Stimulated activated CD8-positive, alpha-beta memory T cell treated with anti-CD3 and anti-CD28 coated beads, Interleukin-7, amount 100 ng/mL, for 1 hour (primary cell): Measurements from ENCODE around the gene SEC14L1.
"Not testable (repeated sequence)": the region's sequence is repeated elsewhere in the genome, so short reads cannot be mapped to it uniquely, and the experiment has no call there.

ENCODE experiments used
- DNase-seq, 2 donors: peaks; one replicate each; pipeline ENCODE4 v3.0.0-alpha.2; 2020; ENCODE audit warnings: low read depth in 2 of 2

SEC14L1 gene

DNA sequence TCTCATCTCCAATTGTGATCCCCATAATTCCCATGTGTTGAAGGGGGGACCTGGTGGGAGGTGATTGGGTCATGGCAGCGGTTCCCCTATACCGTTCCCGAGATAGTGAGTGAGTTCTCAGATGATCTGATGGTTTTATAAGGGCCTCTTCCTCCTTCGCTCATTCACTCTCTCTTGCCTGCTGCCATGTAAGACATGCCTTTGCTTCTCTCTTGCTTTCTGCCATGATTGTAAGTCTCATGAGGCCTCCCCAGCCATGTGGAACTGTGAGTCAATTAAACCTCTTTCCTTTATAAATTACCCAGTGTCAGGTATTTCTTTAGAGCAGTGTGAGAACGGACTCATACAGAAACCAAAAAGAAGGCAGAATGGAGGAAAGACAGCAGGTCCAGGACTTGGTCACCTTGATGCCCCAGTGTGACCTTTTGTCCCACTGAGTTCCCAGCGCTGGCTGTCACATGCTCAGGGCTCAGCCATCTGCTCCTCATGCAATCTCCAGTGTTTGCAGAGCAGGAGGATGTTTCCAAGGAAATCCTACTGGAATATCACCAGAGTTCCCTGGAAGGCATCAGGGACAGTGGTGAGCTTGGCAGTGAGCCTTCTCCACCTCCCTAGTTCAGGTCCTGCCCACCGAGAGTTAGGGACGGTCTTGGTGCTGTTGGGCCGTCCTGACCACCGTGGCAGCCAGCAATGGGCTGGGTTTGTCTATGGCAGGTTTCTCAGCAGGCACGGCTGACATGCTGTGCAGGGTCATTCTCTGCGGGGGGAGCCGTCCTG lies 96.7 kb downstream of the SEC14L1 start:
- no peak for DNase-seq

- no peak for DNase-seq
Observed at GRCh38 chr17:77240976-77241375, 100.2 kb downstream of the SEC14L1 start.

- DNase-seq = no peak
Observed at GRCh38 chr17:77242118-77242851, 101.5 kb downstream of the SEC14L1 start.

- no peak for DNase-seq
Observed at GRCh38 chr17:77245162-77245926, 104.6 kb downstream of the SEC14L1 start.

GRCh38 chr17:77246110-77247047 lies 105.6 kb downstream of the SEC14L1 start:
- no peak for DNase-seq

- DNase-seq = peak; percentile 72 to 77
Observed at GRCh38 chr17:77247048-77247541, 106.3 kb downstream of the SEC14L1 start.

DNA sequence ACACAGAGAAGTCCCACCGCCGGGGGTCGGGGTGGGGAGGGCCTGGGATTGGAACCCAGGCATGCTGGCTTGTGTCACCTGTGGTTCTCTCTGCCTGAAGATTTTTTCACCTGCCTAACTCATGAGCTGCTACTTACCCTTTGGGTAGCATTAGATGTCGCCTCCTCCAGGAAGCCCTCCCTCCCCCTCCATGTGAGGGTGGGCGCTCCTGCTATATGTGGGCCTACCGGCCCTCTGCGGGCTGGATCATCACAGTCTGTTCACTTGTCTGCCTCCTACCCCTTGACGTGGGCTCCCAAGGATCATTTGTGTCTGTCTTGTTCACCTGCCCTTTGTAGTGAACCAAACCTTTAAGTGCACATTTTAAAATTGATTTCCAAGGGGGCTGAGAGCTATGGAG lies 106.8 kb downstream of the SEC14L1 start:
- no peak for DNase-seq

GRCh38 chr17:77248216-77249114 lies 107.7 kb downstream of the SEC14L1 start:
- no peak for DNase-seq

DNA sequence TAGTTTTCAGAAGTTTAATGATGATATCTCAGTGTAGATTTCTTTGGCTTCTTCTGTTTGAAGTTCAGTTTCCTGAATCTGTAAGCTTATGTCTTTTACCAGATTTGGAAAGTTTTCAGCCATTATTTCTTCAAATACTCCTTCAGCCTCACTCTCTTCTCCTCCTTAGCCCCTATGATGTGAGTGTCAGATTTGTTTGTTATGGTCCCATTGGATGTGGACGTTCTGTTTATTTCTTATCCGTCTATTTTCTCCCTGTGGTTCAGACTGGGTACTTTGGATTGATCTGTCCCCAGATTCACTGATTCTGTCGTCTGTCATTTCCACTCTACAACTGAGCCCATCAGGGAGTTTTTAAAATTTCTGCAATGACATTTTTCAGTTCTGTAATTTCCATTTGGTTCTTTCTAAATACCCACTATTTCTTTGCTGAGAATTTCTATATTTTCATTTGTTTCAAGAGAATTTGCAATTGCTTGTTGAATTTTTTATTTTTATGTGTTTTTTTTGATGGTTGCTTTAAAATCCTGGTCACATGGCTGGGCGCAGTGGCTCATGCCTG lies 110.9 kb downstream of the SEC14L1 start:
- no peak for DNase-seq

DNA sequence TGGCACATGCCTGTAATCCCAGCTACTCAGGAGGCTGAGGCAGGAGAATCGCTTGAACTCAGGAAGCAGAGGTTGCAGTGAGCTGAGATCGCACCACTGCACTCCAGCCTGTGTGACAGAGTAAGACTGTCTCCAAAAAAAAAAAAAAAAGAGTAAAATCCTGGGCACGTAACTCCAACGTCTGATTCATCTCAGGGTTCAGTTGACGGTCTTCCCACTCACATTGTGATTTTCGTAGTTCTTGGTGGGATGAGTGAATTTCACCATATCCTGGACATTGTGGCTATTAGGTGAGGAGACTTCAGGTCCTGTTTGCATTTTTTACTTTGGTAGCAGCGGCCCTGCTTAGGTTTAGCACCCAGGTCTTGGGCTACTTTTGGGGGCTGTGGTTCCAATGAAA lies 111.5 kb downstream of the SEC14L1 start:
- DNase-seq = not testable (repeated sequence)

GRCh38 chr17:77253611-77254051 lies 112.9 kb downstream of the SEC14L1 start:
- DNase-seq = no peak

DNA sequence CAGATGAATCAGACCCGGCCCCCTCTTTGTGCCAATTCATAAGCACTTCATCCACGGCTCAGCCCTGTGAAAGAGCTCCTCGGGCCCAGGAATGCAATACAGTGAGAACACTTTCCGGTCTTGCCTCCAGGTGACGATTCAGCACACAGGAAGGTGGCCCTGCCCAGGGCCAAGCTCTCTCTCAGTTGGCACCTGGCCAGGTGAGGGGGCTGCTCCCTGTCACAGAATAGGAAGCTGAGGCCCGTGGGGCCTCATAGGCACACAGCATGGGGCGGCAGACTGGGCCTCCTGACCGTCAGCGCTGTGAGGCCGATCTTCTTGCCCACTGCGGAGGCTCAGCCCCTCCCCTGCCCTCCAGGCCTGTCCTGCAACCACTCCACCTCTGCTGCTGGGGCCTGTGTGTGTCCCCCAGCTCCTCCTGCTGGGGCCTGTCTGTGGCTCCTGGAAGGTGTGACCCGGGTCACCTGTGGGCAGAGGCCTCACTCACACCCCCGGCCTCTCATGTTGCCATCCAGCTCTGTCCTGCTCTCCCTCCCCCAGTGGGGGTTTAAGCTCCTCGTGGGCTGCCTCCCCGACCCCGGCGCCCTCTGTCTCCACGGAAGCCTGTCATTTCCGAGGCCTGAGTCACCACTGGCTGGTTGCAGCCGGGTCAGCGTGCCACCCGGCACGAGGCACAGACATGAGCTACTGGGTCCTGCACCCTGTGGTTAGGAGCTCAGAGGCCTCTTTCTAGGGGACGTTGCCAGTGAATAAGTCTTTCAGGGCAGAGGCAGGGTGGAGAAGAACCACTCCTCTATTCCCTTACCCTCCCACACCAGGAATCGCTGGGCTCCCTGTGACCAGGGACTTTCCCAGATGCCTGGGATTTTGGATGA lies 114.4 kb downstream of the SEC14L1 start:
- DNase-seq = no peak

DNA sequence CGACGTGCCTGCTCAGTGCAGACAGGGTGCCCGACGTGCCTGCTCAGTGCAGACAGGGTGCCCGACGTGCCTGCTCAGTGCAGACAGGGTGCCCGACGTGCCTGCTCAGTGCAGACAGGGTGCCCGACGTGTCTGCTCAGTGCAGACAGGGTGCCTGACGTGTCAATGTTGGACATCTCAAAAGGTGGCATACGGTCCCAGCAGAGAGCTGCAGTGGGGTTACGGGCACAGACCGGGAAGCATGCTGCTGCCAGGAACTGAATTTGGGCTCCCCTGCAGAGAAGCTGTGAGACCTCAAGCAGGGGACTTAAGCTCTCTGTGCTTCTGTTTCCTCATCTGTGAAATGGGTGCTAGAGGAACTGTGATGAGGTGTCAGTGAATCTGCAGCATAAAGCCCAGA lies 115.2 kb downstream of the SEC14L1 start:
- DNase-seq = not testable (repeated sequence)

GRCh38 chr17:77256710-77257109 lies 115.9 kb downstream of the SEC14L1 start:
- DNase-seq = no peak

DNA sequence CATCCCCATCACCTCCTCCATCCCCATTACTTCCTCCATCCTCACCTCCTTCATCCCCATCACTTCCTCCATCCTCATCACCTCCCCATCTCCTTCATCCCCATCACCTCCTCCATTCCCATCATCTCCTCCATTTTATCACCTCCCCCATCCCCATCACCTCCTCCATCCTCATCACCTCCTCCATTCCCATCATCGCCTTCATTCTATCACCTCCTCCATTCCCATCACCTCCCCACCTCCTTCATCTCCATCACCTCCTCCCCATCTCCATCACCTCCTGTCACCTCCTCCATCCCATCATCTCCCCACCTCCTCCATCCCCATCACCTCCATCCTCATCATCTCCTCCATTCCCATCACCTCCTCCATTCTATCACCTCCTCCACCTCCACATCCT lies 116.4 kb downstream of the SEC14L1 start:
- DNase-seq = no peak

- DNase-seq = no peak
Observed at GRCh38 chr17:77257596-77258458, 117.1 kb downstream of the SEC14L1 start.

DNA sequence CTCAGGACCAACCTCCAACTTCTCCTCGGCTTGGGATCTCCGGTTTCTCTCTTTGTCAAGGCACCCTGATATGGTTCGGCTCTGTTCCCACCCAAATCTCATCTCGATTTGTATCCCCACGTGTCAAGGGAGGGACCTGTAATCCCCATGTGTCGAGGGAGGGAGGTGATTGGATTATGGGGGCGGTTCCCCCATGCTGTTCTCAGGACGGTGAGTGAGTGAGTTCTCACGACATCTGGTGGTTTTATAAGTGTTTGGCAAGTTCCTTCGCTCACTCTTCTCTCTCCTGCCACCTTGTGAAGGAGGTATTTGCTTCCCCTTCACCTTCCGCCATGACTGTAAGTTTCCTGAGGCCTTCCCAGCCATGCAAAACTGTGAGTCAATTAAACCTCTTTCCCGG lies 117.9 kb downstream of the SEC14L1 start:
- no peak for DNase-seq
